A549 (cell line): ENCODE data around the gene NUDT9.

Experiments
- CEBPB ChIP-seq, 2 experiments: fragments of >200 bp in 1 of 2; sonication (Bioruptor Twin) in 1 of 2; formaldehyde crosslinking in 1 of 2; IDR thresholded peaks; 2 replicates each; pipeline ENCODE4 v1.6.1; 2012 to 2016
- CHD2 ChIP-seq: fragments of 150-350 bp; IDR thresholded peaks from 2 replicates; pipeline ENCODE4 v1.6.1; 2014; ENCODE audit warnings: low read length; ENCODE audit not compliant: partially characterized antibody
- CHD4 ChIP-seq: fragments of 200-600 bp; sonication (generic); IDR thresholded peaks from 2 replicates; pipeline ENCODE4 v1.6.1; 2016; ENCODE audit warnings: antibody characterized with exemption, mild to moderate bottlenecking, borderline replicate concordance
- CTCF ChIP-seq: fragments of >200 bp; sonication (Bioruptor Twin); formaldehyde crosslinking; IDR thresholded peaks from 3 replicates; pipeline ENCODE4 v1.5.1; 2016
- ELK1 ChIP-seq: fragments of 150-350 bp; IDR thresholded peaks from 2 replicates; pipeline ENCODE4 v1.6.1; 2014; ENCODE audit warnings: low read depth, mild to moderate bottlenecking, low read length
- GATA3 ChIP-seq: IDR thresholded peaks from 2 replicates; pipeline ENCODE4 v1.6.1; 2012; ENCODE audit warnings: borderline replicate concordance
- HMGXB4 ChIP-seq: fragments of 250-450 bp; sonication (Bioruptor Pico); IDR thresholded peaks from 2 replicates; pipeline ENCODE4 v1.5.0; 2021; ENCODE audit warnings: mild to moderate bottlenecking, moderate library complexity, borderline replicate concordance
- JUN ChIP-seq, 2 experiments: fragments of >200 bp; sonication (Bioruptor Twin); formaldehyde crosslinking; IDR thresholded peaks; 2 replicates in 1 of 2; 3 replicates in 1 of 2; pipeline ENCODE4 v1.6.1; 2016 to 2017
- MAX ChIP-seq: IDR thresholded peaks from 2 replicates; pipeline ENCODE4 v1.6.1; 2012
- POLR2A ChIP-seq: IDR thresholded peaks from 2 replicates; pipeline ENCODE4 v1.6.1; 2012; ENCODE audit warnings: mild to moderate bottlenecking, low read length
- POLR2AphosphoS2 ChIP-seq: conservative IDR thresholded peaks from 2 replicates; pipeline ENCODE4 v1.6.1; 2012; ENCODE audit warnings: low read length, improper control_type of control experiment, inconsistent platforms
- RAD21 ChIP-seq, 2 experiments: fragments of >200 bp in 1 of 2; sonication (Bioruptor Twin) in 1 of 2; formaldehyde crosslinking in 1 of 2; IDR thresholded peaks in 1 of 2; conservative IDR thresholded peaks in 1 of 2; 2 replicates in 1 of 2; 3 replicates in 1 of 2; pipeline ENCODE4 v1.6.1; 2012 to 2018; ENCODE audit warnings: inconsistent platforms in 1 of 2
- RCOR1 ChIP-seq: fragments of 150-350 bp; IDR thresholded peaks from 2 replicates; pipeline ENCODE4 v1.6.1; 2014; ENCODE audit warnings: antibody characterized with exemption, low read length, low read depth
- SMC3 ChIP-seq: fragments of >200 bp; sonication (Bioruptor Twin); formaldehyde crosslinking; IDR thresholded peaks from 3 replicates; pipeline ENCODE4 v1.6.1; 2018; ENCODE audit warnings: inconsistent platforms

- TF ChIP-seq POLR2A (no peak), GATA3 (no peak), CTCF (no peak), ELK1 (no peak), CEBPB (IDR thresholded peaks at IDR 0.05) (no peak), POLR2AphosphoS2 (no peak), SMC3 (no peak), CHD4 (no peak), RCOR1 (no peak), HMGXB4 (CRISPR knock-in tag) (no peak), CHD2 (no peak), RAD21 (conservative IDR thresholded peaks at IDR 0.05 in 1 of 2, IDR thresholded peaks at IDR 0.05 in 1 of 2) (no peak), JUN (IDR thresholded peaks at IDR 0.05) (no peak), MAX (no peak)
Observed at GRCh38 chr4:87399954-87400353, 22.4 kb upstream of the NUDT9 start.
